Gastrocnemius medialis (tissue), 4 donors: ENCODE results near the gene DPYSL3.

Source experiments
- POLR2A ChIP-seq, 2 donors: fragments of 450-650 bp; IDR thresholded peaks; one replicate each; pipeline ENCODE4 v1.6.1; 2017; ENCODE audit warnings: antibody characterized with exemption in 2 of 2, mild to moderate bottlenecking in 2 of 2, moderate library complexity in 2 of 2
- TF ChIP-seq, protein P1 (sequence below), 5 experiments: fragments of 450-650 bp in 3 of 5; fragments of 200-600 bp in 2 of 5; sonication (generic) in 2 of 5; IDR thresholded peaks in 4 of 5; conservative IDR thresholded peaks in 1 of 5; 1 replicate in 4 of 5; 2 replicates in 1 of 5; pipeline ENCODE4 v1.5.1; 2016 to 2019; ENCODE audit warnings: antibody characterized with exemption in 5 of 5, mild to moderate bottlenecking in 3 of 5, moderate library complexity in 3 of 5

DNA sequence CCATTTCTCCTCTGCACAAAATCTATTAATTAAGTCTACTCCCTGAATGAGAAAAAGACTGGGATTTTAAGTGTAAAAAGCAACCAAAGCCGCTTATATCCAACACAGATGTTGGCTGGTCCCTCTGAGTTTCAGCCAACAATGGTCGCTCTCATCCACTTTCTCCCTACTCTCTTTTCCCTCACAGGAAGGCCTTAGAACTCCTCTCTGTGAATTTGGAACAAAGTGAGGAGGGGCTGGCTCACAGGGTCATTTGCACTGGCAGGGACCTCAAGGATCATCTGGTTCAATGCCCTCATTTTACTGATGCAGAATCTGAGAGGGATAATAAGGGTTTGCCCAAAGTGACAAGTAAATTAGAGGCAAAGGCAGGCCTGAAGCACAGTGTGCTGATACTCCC, 64.0 kb downstream of the DPYSL3 start:
- TF ChIP-seq, protein P1, sequence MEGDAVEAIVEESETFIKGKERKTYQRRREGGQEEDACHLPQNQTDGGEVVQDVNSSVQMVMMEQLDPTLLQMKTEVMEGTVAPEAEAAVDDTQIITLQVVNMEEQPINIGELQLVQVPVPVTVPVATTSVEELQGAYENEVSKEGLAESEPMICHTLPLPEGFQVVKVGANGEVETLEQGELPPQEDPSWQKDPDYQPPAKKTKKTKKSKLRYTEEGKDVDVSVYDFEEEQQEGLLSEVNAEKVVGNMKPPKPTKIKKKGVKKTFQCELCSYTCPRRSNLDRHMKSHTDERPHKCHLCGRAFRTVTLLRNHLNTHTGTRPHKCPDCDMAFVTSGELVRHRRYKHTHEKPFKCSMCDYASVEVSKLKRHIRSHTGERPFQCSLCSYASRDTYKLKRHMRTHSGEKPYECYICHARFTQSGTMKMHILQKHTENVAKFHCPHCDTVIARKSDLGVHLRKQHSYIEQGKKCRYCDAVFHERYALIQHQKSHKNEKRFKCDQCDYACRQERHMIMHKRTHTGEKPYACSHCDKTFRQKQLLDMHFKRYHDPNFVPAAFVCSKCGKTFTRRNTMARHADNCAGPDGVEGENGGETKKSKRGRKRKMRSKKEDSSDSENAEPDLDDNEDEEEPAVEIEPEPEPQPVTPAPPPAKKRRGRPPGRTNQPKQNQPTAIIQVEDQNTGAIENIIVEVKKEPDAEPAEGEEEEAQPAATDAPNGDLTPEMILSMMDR (IDR thresholded peaks at IDR 0.05 in 4 of 5, conservative IDR thresholded peaks at IDR 0.05 in 1 of 5): no peak
- no peak for TF ChIP-seq POLR2A (IDR thresholded peaks at IDR 0.05)
